Parathyroid adenoma (tissue), 2 donors: Measurements from ENCODE around the gene MTHFSD.

Source experiments
- H2AFZ ChIP-seq: fragments of 300-600 bp; sonication (generic); one replicate; pipeline ENCODE4 v1.7.0; 2017; ENCODE audit warnings: antibody characterized with exemption, mild to moderate bottlenecking
- H3K27ac ChIP-seq: fragments of 300-600 bp; sonication (generic); one replicate; pipeline ENCODE4 v1.7.0; 2017
- H3K27me3 ChIP-seq: fragments of 300-600 bp; sonication (generic); one replicate; pipeline ENCODE4 v1.7.0; 2017; ENCODE audit warnings: low read length; ENCODE audit not compliant: control insufficient read depth, insufficient read depth
- H3K36me3 ChIP-seq: fragments of 300-600 bp; sonication (generic); one replicate; pipeline ENCODE4 v1.7.0; 2017; ENCODE audit warnings: low read length; ENCODE audit not compliant: control insufficient read depth, insufficient read depth
- H3K4me1 ChIP-seq: fragments of 300-600 bp; sonication (generic); one replicate; pipeline ENCODE4 v1.7.0; 2017; ENCODE audit warnings: control low read depth
- H3K4me2 ChIP-seq: fragments of 300-600 bp; sonication (generic); one replicate; pipeline ENCODE4 v1.7.0; 2017; ENCODE audit warnings: low read length
- H3K4me3 ChIP-seq: fragments of 300-600 bp; sonication (generic); one replicate; pipeline ENCODE4 v1.7.0; 2017; ENCODE audit warnings: low read depth, low read length
- H3K79me2 ChIP-seq: fragments of 300-600 bp; sonication (generic); one replicate; pipeline ENCODE4 v1.7.0; 2017; ENCODE audit warnings: control low read depth
- H3K9ac ChIP-seq: fragments of 300-600 bp; sonication (generic); one replicate; pipeline ENCODE4 v1.7.0; 2017; ENCODE audit warnings: mild to moderate bottlenecking
- H3K9me3 ChIP-seq: fragments of 300-600 bp; sonication (generic); one replicate; pipeline ENCODE4 v1.7.0; 2017; ENCODE audit warnings: low read length; ENCODE audit not compliant: control insufficient read depth
- CTCF ChIP-seq: fragments of 300-600 bp; sonication (generic); IDR thresholded peaks from one replicate; pipeline ENCODE4 v1.7.0; 2017; ENCODE audit warnings: antibody characterized with exemption, mild to moderate bottlenecking
- donor health status: primary hyperparathyroidism.

MTHFSD gene

GRCh38 chr16:86566966-86567700 lies 12.1 kb upstream of the MTHFSD start:
- H3K27ac ChIP-seq, result no peak overlapping the region
- no peak for TF ChIP-seq CTCF
- no peak overlapping the region for H3K4me3 ChIP-seq
- H3K27me3 ChIP-seq, result peaks cover 15% of the 10 kb centered on the region
- H3K9me3 ChIP-seq, result no peaks in the 10 kb centered on the region
- no peaks in the 10 kb centered on the region for H3K36me3 ChIP-seq
- H3K4me2 ChIP-seq, result no peak overlapping the region
- peaks cover 5% of the 10 kb centered on the region for H3K4me1 ChIP-seq
- H3K79me2 ChIP-seq, result no peaks in the 10 kb centered on the region
- no peak overlapping the region for H3K9ac ChIP-seq
- no peak overlapping the region for H2AFZ ChIP-seq

GRCh38 chr16:86566601-86566965 lies 11.5 kb upstream of the MTHFSD start, which contains the start of gene FOXC2:
Gene FOXC2, plus strand, starts transcription at chr16:86566829. Its CDS starts 507 bp downstream, at chr16:86567336.
- no peak for TF ChIP-seq CTCF
- no peaks in the 10 kb centered on the region for H3K9me3 ChIP-seq
- no peaks in the 10 kb centered on the region for H3K36me3 ChIP-seq
- no peak within 1 kb of the TSS for H3K4me3 ChIP-seq
- H3K4me2 ChIP-seq, result no peak within 1 kb of the TSS
- no peak within 1 kb of the TSS for H3K27ac ChIP-seq
- no peak within 1 kb of the TSS for H2AFZ ChIP-seq
- peaks cover 13% of the 10 kb centered on the region for H3K27me3 ChIP-seq
- no peak within 1 kb of the TSS for H3K9ac ChIP-seq
- peaks cover 5% of the 10 kb centered on the region for H3K4me1 ChIP-seq
- no peaks in the 10 kb centered on the region for H3K79me2 ChIP-seq

- Histone ChIP-seq H3K79me2 (no peaks in the 10 kb centered on the region), H2AFZ (no peak overlapping the region), H3K9ac (no peak overlapping the region), H3K27ac (no peak overlapping the region), H3K27me3 (peaks cover 13% of the 10 kb centered on the region), H3K9me3 (no peaks in the 10 kb centered on the region), H3K4me3 (no peak overlapping the region), H3K4me1 (peaks cover 5% of the 10 kb centered on the region), H3K4me2 (no peak overlapping the region), H3K36me3 (no peaks in the 10 kb centered on the region)
- TF ChIP-seq CTCF, result no peak
These were observed 10.8 kb upstream of the MTHFSD start for GRCh38 chr16:86565644-86566511.

GRCh38 chr16:86565181-86565631 lies 10.2 kb upstream of the MTHFSD start:
- H3K27ac ChIP-seq, result no peak overlapping the region
- no peak for TF ChIP-seq CTCF

More at GRCh38 chr16:86565181-86565631, 10.2 kb upstream of the MTHFSD start:
- H3K79me2 ChIP-seq, result no peaks in the 10 kb centered on the region
- H3K4me1 ChIP-seq, result peaks cover 5% of the 10 kb centered on the region
- H3K9me3 ChIP-seq, result no peaks in the 10 kb centered on the region
- H3K36me3 ChIP-seq, result no peaks in the 10 kb centered on the region
- H3K4me3 ChIP-seq, result no peak overlapping the region
- H3K9ac ChIP-seq, result no peak overlapping the region
- H3K4me2 ChIP-seq, result no peak overlapping the region
- no peak overlapping the region for H2AFZ ChIP-seq
- H3K27me3 ChIP-seq, result peaks cover 13% of the 10 kb centered on the region
